A549 treated with Mapracorat at 1 μM for 4 hours (cell line): ENCODE results near the gene RCAN2. TPM values are rescaled to one million over a fixed set of nuclear protein-coding genes. Genes with fewer than 3 reads are reported as not detected.

Source experiments
- total RNA-seq: library from RNA; stranded (reverse); fragments of 200-300 nt; extraction: Qiagen RNA extraction; gene quantifications from 5 replicates; pipeline ENCODE4 v1.2.3, GENCODE V29; 2022

RCAN2 gene
- not detected in 5 replicates for total RNA-seq

DNA sequence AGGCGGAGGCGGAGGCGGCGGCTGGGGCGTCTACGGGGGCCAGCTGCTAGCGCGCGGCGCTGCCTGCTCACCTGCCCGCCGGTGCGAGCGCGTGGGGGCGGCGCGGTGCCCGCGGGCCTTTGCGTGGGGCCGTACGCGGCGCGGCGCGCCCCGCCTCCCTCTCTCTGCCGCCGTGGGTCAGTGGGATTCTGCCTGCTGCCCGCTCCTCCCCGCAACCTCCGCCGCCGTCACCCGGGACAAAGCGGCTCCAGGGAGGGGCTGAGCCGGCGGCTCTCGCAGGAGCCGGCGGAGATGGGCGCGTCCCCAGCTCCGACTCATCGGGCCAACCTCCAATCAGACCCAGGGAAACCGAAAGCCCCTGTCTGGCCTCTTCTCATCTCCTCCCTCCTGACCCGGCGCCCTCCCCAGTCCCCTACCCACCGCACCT, at the start of gene RCAN2:
Gene RCAN2 (minus strand): TSS at position 249 of the 427 bp plus-strand sequence.

Other genes starting within 250 kb of the RCAN2 start
- gene CYP39A1, start 161.4 kb upstream of the RCAN2 start, total RNA-seq: 0.20 TPM in 1 of 5 replicates, not detected in the others
- gene SLC25A27, start 161.5 kb upstream of the RCAN2 start, total RNA-seq: 0.23 to 0.83 TPM (median 0.53 TPM) in 5 replicates
- not detected in 5 replicates for gene TDRD6, start 196.4 kb upstream of the RCAN2 start, total RNA-seq
- gene PLA2G7, start 243.9 kb upstream of the RCAN2 start, total RNA-seq: not detected in 5 replicates